Epidermal melanocyte (primary cell): ENCODE measurements around the gene TDRD7.

ENCODE experiments used
- DNase-seq: peaks from one replicate; pipeline ENCODE4 v3.0.0; 2011; ENCODE audit warnings: low spot score; ENCODE audit not compliant: insufficient read length

Gene TDRD7

DNA sequence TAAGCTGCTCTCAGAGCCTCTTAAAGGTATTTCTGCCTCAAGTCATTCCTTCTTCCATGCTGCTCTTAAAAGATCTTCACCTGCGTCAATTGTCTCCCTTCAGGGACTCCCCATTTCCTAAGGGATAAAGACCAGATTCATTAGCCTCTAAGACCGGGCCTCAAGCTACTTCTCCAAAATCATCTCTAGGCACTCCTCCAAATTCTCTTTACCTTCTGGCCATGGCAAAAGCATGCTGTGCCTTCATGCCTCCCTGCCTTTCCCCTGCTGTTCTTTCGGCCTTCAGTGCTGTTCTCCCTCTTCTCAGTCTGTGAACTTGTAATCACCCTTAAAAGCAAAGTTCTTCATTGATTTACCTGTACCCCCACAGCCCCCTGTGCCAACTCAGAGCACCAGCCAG, 93.9 kb downstream of the TDRD7 start:
- no peak for DNase-seq

GRCh38 chr9:97506306-97506705, 94.4 kb downstream of the TDRD7 start:
- DNase-seq, result no peak

DNA sequence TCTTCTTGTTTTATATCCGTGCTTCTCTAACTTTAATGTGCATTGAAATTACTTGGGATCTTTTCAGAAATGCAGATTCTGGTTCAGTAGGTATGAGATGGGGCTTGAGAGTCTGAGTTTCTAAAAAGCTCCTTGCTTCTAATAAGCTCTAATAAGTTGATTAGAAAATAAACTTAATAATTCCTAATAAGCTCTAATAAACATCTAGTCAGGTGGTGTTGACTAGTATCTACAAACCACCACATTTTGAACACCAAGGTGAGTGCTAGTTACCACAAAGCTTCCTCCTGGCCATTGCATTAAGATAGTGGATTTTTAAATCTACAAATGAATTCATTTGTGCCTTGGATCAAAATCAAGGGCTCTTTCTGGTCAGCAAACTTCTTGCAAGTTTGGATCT, 94.9 kb downstream of the TDRD7 start:
- DNase-seq, result no peak

DNA sequence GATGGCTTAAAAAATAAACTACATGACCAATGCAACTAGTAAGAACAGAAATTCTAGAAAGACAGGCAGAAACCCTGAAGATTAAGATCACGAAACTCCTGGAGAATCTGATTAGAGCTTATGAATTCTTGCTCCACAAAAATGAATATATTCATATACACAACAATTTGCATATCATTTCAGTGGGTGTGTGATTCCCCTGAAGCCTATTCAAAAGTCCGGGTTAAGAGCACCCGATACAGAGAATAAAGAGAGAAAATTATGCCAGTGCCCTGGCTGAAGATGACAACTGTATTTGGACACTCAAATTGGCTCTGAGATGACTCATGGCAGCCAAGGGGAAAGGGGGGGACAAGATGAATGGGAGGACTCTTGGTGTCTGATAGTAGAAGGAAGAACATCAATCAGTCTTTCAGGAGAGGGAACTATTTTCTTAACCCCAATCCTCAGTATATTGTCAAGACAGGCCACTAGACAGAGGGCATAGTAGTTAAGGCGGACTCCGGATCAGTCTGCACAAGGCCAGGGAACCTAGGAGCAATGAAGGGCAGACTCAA, 95.6 kb downstream of the TDRD7 start:
- no peak for DNase-seq

DNA sequence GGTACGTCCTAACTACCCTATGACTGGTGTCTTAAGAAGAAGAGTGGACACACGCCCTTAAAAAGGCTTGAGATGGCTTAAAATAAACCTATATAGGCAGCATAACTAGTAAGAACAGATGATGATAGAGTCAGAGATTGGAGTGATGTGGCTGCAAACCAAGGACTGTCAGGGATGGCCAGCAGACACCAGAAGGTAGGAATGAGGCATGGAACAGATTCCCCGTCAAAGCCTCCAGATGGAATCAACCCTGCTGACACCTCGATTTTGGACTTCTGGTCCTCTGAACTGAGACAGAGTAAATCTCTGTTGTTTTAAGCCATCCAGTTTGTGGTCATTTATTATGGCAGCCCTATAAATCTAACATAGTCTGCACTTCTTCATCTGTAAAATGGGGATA, 97.0 kb downstream of the TDRD7 start:
- no peak for DNase-seq

DNA sequence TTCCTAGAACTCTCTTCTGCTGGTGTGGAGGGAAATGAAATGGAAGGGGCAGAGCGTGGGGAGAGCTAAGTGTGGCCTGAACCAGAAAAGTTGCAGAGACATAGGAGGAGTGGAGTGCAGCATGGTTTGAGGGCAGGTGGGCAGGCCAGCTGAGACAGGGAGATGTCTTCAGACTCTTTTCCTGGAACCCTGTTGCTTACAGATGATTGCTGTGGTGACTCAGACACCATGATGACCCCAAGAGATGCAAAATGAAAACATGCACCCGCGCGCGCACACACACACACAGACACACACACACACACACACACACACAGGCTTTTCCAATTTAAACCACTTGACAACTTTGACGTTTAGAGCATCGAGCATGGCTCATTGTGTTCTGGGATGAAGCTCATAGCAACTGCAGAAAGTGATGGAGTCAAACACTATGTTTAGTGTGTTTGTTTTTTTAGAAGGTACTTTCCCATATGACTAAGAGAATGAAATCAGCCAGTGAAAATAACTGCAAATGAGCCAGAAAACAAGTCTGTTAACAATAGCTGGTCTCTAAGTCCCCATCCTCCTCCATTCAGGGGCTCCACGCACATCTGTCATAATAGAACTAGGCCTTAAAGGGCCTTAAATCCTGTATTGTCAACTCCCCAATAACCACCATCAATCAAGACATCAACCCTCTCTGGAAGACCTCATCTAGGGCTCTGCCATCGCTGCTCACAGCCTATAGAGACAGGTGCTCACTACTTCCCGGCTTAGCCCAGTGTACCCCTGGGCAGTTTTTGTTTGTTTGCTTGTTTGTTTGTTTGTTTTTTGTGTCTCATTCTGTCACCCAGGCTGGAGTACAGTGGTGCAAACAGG, 99.1 kb downstream of the TDRD7 start:
- no peak for DNase-seq

DNA sequence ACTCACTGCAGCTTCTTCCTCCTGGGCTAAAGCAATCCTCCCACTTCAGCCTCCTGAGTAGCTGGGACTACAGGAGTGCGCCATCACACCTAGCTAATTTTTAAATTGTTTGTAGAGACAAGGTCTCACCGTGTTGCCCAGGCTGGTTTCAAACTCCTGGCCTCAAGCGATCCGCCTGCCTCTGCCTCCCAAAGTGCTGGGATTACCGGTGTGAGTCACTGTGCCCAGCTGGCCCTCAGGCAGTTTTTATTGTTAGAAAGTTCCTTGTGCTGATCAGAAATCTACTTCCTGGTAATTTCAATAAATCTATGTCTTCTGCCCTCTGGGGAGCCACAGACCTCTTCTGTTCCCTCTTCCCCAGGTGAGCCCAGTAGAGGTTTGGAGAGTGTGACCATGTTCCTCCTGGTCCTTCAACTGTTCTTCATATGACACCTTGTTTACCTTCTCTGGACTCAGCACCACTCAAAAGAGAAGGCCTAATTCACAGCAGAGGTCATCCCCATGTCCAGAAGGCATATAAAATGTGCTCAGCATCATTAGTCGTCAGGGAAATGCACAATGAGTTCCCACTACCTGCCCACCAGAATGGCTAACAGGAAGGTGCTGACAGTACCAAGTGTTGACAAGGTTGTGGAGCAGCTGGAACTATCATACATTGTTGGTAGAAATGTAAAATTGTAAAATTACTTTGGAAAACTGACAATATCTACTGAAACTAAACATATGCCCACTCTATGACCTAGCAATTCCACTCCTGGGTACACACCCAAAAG, 99.9 kb downstream of the TDRD7 start:
- no peak for DNase-seq

GRCh38 chr9:97512966-97513560, 101.2 kb downstream of the TDRD7 start:
- DNase-seq, result no peak

DNA sequence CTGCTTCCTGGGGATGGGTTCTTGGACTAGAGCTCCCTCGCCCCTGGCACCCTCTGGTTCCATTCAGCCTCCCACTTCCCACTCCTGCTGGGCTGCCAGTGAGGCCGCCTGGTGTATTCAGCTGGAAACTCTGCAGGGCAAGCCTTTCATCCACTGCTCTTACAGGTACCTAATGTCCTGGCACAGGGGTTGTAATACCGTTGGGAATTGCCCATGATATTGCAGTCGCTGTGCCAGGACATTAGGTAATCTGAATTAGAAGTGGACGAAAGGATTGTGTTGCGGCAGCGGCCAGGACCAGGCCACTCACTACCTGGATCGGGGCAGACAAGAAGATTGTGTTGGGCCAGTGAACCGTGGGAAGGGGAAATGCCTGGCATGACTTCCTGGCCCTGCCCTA, 102.6 kb downstream of the TDRD7 start:
- DNase-seq, result no peak

DNA sequence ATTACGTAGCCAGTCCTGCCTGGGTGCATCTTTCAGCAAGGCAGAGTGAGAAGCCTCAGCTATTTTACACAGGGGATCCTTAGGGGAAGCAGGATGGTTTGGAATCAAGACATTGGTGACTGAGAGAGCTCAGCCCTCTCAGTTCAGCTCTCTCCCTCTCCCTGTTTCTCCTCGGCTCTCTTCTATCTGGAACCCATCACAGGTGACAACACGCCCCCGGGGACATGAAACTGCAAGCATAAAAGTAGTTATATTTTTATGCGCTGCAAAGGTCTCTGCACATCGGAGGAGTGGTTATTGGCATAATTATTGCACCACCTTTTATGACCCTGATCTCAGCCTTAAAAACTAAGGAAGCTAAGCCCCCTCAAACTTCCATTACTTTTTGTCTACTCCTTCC, 103.8 kb downstream of the TDRD7 start:
- no peak for DNase-seq

DNA sequence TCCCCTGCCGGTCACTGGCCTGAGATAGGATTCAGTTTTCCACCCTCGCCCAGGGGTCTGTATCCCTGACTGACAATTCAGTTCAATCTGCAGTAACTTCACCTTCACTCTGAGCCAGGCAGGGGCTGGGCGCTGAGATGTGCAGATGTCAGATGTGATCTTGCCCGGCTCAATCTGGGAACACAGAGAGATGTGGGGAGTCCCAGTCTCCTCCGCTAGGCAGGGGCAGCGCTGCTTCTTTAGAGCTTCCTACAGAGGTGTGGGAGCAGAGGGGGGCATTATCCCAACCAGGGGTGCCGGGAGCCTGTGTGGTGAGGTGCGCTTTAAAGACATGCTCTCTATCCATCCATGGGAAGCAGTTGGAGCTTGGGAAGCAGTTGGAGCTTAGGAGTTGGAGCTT, 104.2 kb downstream of the TDRD7 start:
- no peak for DNase-seq

DNA sequence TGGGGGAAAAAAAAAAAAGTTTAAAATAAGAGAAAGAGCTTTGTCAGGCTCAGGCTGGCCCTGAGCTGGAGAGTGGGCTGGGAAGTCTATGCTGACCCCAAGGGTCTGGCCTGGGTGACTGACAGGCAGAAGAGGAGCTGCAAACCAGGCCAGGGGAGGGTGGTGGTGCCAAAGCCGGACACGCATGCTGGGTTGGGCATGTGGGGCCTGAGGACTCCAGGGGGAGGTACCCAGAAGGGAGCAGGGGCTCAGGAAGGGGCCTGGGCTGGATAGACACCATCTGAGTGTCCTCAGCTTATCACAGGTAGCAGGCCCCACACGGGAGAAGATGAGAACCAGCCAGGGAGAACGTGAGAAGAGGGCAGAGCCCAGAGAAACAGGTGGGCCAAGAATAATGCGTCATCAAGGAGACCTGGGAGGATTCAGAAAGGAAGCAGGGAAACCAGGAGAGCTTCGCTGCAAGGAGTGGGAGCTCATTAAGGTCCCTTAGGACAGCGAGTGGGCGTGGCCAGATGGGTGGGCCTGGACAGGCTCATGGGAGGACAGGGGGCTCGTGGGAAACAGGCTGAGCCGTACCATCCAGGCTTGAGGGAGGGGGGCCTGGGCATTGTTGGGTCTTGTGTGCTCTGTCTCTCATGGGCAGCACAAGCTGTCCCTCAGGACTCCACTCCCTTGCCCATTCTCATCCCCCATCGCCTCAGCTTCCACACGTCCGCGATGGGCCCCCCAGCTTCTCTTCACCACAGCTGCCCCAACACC, 105.6 kb downstream of the TDRD7 start:
- no peak for DNase-seq

DNA sequence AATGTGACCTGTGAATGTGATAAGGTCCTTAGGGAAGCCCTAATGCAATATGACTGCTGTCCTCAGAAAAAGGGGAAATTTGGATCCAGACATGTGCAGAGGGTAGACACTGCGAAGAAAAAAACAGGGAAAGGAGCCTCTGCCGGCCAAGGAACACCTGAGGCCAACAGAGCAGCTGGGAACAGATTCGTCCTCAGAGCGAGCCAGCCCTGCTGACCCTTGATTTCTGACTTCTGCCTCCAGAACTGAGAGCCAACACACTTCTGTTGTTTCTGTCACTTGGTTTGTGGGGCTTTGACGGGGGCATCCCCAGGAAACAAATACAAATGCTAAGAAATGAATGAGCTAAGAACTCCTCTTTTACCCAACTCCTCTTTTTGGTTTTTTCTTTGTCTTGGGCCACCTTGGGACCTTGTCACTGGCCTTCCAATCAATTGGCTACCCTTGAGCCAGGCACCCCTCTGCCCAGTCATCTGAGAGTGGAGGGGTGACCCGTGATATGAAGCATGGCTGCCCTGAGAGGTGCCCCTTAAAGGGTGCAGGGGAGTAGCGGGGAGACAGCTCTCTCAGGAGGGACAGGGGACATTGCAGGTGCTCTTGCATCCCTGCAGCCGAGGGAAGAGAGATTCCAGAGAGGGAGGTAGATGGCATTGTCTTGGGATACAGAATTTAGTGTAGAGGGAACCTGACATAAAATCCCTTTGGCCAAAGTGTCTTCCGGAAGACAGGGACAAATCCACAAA, 106.4 kb downstream of the TDRD7 start:
- no peak for DNase-seq

GRCh38 chr9:97518909-97519307, 107.0 kb downstream of the TDRD7 start:
- no peak for DNase-seq

GRCh38 chr9:97519441-97519970, 107.6 kb downstream of the TDRD7 start:
- DNase-seq, result no peak

GRCh38 chr9:97521576-97522333, 109.9 kb downstream of the TDRD7 start:
- no peak for DNase-seq

DNA sequence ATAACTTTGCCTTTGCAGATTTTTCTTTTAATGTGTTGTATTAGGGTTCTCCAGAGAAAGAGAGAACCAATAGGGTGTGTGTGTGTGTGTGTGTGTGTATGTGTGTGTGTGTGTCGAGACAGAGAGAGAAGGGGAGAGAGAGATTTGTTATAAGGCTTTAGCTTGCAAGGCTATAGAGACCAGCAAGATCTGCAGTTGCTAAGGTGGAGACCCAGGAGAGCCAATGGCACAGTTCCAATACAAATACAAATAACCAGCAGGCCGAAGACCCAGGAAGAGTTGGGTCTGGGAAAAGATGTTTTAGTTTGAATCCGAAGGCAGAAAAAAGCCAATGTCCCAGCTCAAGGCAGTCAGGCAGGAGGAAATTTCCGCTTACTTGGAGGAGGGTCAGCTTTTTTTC, 112.5 kb downstream of the TDRD7 start:
- no peak for DNase-seq

GRCh38 chr9:97525451-97525850, 113.6 kb downstream of the TDRD7 start:
- no peak for DNase-seq

- no peak for DNase-seq
Observed at GRCh38 chr9:97526895-97527575, 115.1 kb downstream of the TDRD7 start.
